PFSK-1 (cell line): ENCODE results near the gene TEF.

Source experiments
- POLR2AphosphoS5 ChIP-seq: IDR thresholded peaks from 2 replicates; pipeline ENCODE4 v1.6.1; 2012; ENCODE audit warnings: low read depth, mild to moderate bottlenecking, control low read depth, low read length, moderate library complexity
- TAF1 ChIP-seq: IDR thresholded peaks from 2 replicates; pipeline ENCODE4 v1.6.1; 2012; ENCODE audit warnings: low read length, control low read depth, borderline replicate concordance; ENCODE audit not compliant: insufficient read depth
- TF ChIP-seq, protein P1 (sequence below), 2 experiments: IDR thresholded peaks; 2 replicates each; pipeline versions ENCODE4 v1.6.1 to v1.8.0; 2011 to 2012; ENCODE audit warnings: low read depth in 2 of 2, low read length in 2 of 2, control low read depth in 1 of 2, inconsistent platforms in 1 of 2, mild to moderate bottlenecking in 1 of 2, moderate library complexity in 1 of 2; ENCODE audit not compliant: insufficient read depth in 1 of 2

DNA sequence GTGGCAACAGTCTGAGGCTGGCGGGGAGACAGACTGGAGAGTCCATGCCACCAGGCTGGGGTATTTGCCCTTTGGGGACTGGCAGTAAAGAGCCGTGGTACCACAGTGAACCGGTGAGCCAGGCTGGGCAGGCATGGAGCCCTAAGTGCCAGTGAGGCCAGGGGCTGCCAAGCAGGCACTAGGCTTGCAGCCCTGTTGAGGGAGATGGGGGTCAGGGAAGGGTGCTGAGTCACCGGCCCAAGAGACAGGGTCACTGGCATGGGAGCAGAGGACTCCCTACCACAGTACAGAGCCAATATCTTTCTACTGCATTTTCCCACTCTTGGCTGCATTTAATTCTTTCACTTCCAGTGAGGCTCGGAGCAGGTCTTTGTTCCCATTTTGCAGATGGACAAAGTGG, 30.7 kb upstream of the TEF start:
- TF ChIP-seq POLR2AphosphoS5 (no peak), TAF1 (no peak)
- TF ChIP-seq, protein P1, sequence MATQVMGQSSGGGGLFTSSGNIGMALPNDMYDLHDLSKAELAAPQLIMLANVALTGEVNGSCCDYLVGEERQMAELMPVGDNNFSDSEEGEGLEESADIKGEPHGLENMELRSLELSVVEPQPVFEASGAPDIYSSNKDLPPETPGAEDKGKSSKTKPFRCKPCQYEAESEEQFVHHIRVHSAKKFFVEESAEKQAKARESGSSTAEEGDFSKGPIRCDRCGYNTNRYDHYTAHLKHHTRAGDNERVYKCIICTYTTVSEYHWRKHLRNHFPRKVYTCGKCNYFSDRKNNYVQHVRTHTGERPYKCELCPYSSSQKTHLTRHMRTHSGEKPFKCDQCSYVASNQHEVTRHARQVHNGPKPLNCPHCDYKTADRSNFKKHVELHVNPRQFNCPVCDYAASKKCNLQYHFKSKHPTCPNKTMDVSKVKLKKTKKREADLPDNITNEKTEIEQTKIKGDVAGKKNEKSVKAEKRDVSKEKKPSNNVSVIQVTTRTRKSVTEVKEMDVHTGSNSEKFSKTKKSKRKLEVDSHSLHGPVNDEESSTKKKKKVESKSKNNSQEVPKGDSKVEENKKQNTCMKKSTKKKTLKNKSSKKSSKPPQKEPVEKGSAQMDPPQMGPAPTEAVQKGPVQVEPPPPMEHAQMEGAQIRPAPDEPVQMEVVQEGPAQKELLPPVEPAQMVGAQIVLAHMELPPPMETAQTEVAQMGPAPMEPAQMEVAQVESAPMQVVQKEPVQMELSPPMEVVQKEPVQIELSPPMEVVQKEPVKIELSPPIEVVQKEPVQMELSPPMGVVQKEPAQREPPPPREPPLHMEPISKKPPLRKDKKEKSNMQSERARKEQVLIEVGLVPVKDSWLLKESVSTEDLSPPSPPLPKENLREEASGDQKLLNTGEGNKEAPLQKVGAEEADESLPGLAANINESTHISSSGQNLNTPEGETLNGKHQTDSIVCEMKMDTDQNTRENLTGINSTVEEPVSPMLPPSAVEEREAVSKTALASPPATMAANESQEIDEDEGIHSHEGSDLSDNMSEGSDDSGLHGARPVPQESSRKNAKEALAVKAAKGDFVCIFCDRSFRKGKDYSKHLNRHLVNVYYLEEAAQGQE (IDR thresholded peaks at IDR 0.05; ENCODE audit: insufficient read depth in 1 of 2, low read depth in 2 of 2, low read length in 2 of 2), result no peak
